Measurements from ENCODE around the gene REEP3. TPM values are rescaled to one million over a fixed set of nuclear protein-coding genes. Genes with fewer than 3 reads are reported as not detected.
"Not testable (repeated sequence)": the region's sequence is repeated elsewhere in the genome, so short reads cannot be mapped to it uniquely, and the experiment has no call there.

Gene REEP3
- total RNA-seq, 1 donor from 2014 or later: 33.1 TPM

DNA sequence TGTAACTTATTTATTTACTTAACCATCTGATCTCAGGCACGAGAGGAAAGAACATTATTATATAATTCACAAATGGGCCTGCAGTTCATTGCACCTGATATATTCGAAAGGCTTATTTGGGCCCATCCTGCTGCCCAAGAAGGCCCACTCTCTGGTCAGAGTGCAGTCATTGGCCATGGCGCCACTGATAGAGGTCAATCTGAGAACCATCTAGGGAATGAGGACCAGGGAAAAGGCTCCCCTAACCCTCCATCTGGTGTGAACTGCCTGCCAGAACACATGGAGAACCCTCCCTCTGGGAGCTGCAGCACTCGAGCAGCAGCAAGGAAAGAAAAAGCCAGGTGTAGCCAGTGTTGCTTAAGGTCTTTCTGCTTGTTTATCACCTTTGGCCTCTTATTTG is 136.6 kb downstream of the REEP3 start:
- H3K4me3 Mint-ChIP-seq: no peak overlapping the region
- TF ChIP-seq, protein P1, sequence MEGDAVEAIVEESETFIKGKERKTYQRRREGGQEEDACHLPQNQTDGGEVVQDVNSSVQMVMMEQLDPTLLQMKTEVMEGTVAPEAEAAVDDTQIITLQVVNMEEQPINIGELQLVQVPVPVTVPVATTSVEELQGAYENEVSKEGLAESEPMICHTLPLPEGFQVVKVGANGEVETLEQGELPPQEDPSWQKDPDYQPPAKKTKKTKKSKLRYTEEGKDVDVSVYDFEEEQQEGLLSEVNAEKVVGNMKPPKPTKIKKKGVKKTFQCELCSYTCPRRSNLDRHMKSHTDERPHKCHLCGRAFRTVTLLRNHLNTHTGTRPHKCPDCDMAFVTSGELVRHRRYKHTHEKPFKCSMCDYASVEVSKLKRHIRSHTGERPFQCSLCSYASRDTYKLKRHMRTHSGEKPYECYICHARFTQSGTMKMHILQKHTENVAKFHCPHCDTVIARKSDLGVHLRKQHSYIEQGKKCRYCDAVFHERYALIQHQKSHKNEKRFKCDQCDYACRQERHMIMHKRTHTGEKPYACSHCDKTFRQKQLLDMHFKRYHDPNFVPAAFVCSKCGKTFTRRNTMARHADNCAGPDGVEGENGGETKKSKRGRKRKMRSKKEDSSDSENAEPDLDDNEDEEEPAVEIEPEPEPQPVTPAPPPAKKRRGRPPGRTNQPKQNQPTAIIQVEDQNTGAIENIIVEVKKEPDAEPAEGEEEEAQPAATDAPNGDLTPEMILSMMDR (IDR thresholded peaks at IDR 0.05; ENCODE audit: unreplicated experiment): no peak
- H3K36me3 Mint-ChIP-seq: no peaks in the 10 kb centered on the region
- peaks cover 23% of the 10 kb centered on the region for H3K27me3 Mint-ChIP-seq (ENCODE audit: low read depth)
- H3K4me1 Mint-ChIP-seq: no peaks in the 10 kb centered on the region
- peaks cover 3% of the 10 kb centered on the region for H3K9me3 Mint-ChIP-seq
- no peak for DNase-seq (ENCODE audit: low spot score in 2 of 2, unreplicated experiment in 2 of 2)
- no peak overlapping the region for H3K27ac Mint-ChIP-seq

DNA sequence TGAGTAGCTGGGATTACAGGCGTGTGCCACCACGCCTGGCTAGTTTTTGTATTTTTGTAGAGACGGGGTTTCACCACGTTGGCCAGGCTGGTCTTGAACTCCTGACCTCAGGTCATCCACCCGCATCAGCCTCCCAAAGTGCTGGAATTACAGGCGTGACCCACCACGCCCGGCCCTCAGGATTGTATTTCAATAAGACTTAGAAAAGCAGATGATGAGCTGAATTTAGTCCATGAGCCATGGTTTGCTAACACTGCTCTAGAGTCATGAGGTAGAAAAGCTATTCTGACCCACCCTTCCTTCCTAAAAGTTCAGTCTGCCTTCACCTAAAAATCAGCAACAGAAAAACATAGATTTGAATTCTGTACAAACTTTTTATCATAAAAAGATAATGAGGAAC is 139.7 kb downstream of the REEP3 start:
- peaks cover 13% of the 10 kb centered on the region for H3K4me1 Mint-ChIP-seq
- H3K4me3 Mint-ChIP-seq; H3K36me3 Mint-ChIP-seq; DNase-seq (ENCODE audit: low spot score in 2 of 2, unreplicated experiment in 2 of 2); H3K27ac Mint-ChIP-seq; H3K9me3 Mint-ChIP-seq: not testable (repeated sequence)
- H3K27me3 Mint-ChIP-seq (ENCODE audit: low read depth): peaks cover 23% of the 10 kb centered on the region

DNA sequence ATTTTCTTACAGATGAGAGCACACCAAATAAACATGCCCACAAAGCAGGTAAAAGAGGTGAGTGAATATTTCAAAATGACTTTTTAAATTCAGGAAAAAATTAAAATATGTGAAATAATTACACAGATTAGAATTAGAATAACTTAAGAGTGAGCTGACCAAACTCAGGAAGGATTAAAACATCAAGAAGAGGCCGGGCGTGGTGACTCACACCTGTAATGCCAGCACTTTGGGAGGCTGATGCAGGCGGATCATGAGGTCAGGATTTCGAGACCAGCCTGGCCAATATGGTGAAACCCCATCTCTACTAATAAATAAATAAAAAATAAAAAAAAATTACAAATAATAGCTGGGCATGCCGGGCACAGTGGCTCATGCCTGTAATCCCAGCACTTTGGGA is 140.1 kb downstream of the REEP3 start:
- H3K4me3 Mint-ChIP-seq: no peak overlapping the region
- H3K4me1 Mint-ChIP-seq: peaks cover 14% of the 10 kb centered on the region
- peaks cover 3% of the 10 kb centered on the region for H3K9me3 Mint-ChIP-seq
- peaks cover 23% of the 10 kb centered on the region for H3K27me3 Mint-ChIP-seq (ENCODE audit: low read depth)
- TF ChIP-seq, protein P1 (IDR thresholded peaks at IDR 0.05; ENCODE audit: unreplicated experiment): no peak
- no peaks in the 10 kb centered on the region for H3K36me3 Mint-ChIP-seq
- DNase-seq (ENCODE audit: low spot score in 2 of 2, unreplicated experiment in 2 of 2): no peak
- H3K27ac Mint-ChIP-seq: no peak overlapping the region

DNA sequence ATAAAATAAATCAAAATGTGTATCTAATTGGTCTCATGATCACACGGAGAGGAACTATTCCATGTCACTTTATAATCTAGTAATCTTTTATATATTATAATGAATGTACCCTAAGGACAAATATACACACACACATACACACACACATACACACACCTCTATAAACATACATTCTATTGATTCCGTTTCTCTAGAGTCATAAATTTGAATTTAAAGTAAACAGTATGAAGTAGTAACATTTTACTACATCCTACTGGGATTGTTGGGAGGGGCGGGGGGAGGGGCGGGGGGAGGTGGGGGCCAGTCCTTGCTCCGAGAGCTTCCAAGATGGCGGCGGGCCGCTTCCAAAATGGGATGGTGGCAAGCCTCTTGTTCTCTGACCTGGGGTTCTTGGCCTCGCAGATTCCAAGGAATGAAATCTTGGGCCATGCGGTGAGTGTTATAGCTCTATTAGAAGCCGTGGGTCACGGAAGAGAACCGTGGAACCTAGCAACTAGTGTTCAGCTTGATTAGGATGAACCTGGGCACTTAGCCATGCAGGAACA is 143.2 kb downstream of the REEP3 start:
- DNase-seq (ENCODE audit: low spot score in 2 of 2, unreplicated experiment in 2 of 2): no peak
- H3K4me3 Mint-ChIP-seq: no peak overlapping the region
- TF ChIP-seq, protein P1 (IDR thresholded peaks at IDR 0.05; ENCODE audit: unreplicated experiment): no peak
- H3K27me3 Mint-ChIP-seq (ENCODE audit: low read depth): peaks cover 17% of the 10 kb centered on the region
- peaks cover 3% of the 10 kb centered on the region for H3K9me3 Mint-ChIP-seq
- H3K27ac Mint-ChIP-seq: no peak overlapping the region
- H3K36me3 Mint-ChIP-seq: no peaks in the 10 kb centered on the region
- H3K4me1 Mint-ChIP-seq: peaks cover 22% of the 10 kb centered on the region

DNA sequence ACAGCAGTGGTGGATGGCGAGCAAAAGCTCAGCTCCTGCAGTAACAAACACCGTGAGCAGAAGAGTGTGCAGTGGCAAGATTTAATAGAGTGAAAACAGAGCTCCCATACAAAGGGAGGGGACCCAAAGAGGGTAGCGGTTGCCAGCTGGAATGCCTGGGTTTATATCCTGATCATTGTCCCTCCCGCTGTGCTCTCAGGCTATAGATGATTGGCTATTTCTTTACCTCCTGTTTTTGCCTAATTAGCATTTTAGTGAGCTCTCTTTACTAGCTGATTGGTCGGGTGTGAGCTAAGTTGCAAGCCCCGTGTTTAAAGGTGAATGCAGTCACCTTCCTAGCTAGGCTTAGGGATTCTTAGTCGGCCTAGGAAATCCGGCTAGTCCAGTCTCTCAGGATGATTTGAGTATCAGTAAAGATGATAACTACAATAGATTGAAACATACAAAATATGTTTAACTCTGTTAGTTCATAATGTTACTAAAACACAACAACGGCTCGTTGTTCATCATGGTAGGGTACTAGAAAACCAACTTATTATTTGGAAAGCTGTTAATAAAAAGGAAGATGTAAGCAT is 143.9 kb downstream of the REEP3 start:
- H3K36me3 Mint-ChIP-seq; DNase-seq (ENCODE audit: low spot score in 2 of 2, unreplicated experiment in 2 of 2); H3K4me3 Mint-ChIP-seq; H3K9me3 Mint-ChIP-seq: not testable (repeated sequence)
- H3K27me3 Mint-ChIP-seq (ENCODE audit: low read depth): peaks cover 12% of the 10 kb centered on the region
- peak overlapping the region; percentile 63 for H3K27ac Mint-ChIP-seq
- peaks cover 23% of the 10 kb centered on the region for H3K4me1 Mint-ChIP-seq

DNA sequence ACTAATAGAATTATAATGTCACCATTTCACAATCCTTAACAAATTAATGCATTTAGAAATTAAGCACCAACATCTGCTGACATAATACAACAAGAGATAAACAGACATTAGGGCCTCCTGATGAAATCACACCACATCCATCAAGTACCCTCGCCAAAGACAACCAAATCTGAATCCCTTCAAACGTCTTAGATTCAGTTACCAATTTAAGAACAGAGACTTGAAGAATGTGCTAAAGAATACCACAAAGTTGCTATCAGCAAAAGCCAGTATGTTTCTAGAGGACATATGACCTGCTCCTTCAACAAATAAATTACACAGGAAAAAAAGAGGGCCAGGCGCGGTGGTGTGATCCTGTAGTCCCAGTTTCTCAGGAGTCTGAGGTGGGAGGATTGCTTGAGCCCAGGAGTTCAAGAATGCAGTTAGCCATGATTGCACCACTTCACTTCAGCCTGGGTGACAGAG is 144.5 kb downstream of the REEP3 start:
- no peaks in the 10 kb centered on the region for H3K9me3 Mint-ChIP-seq
- peaks cover 10% of the 10 kb centered on the region for H3K27me3 Mint-ChIP-seq (ENCODE audit: low read depth)
- TF ChIP-seq, protein P1 (IDR thresholded peaks at IDR 0.05; ENCODE audit: unreplicated experiment): no peak
- DNase-seq (ENCODE audit: low spot score in 2 of 2, unreplicated experiment in 2 of 2): no peak
- no peak overlapping the region for H3K4me3 Mint-ChIP-seq
- no peaks in the 10 kb centered on the region for H3K36me3 Mint-ChIP-seq
- H3K27ac Mint-ChIP-seq: peak overlapping the region; percentile 63
- H3K4me1 Mint-ChIP-seq: peaks cover 30% of the 10 kb centered on the region

Measured in mesothelial cell of epicardium (in vitro differentiated cells).